HepG2 (cell line): Measurements from ENCODE around the gene CGB3. TPM values are rescaled to one million over a fixed set of nuclear protein-coding genes. Genes with fewer than 3 reads are reported as not detected.

Experiments
- ARID3A ChIP-seq: IDR thresholded peaks from 2 replicates; pipeline ENCODE4 v1.6.1; 2012; ENCODE audit warnings: low read depth, low read length, improper control_type of control experiment
- BCL6 ChIP-seq: IDR thresholded peaks from 2 replicates; pipeline ENCODE4 v1.6.1; 2016; ENCODE audit warnings: missing genetic modification reagents, missing compliant biosample characterization
- BRF2 ChIP-seq: sonication (generic); formaldehyde crosslinking; IDR thresholded peaks from 2 replicates; pipeline ENCODE4 v1.8.1; 2022; ENCODE audit warnings: mild to moderate bottlenecking, missing genetic modification reagents
- EZH2 ChIP-seq: conservative IDR thresholded peaks from 2 replicates; pipeline ENCODE4 v1.6.1; 2012; ENCODE audit warnings: mild to moderate bottlenecking, low read depth, low read length, moderate library complexity
- GABPA ChIP-seq, 2 experiments: IDR thresholded peaks; 2 replicates each; pipeline ENCODE4 v1.6.1; 2011 to 2016; ENCODE audit warnings: low read depth in 2 of 2, low read length in 1 of 2, missing biosample characterization in 1 of 2, missing genetic modification characterization in 1 of 2
- GPN1 ChIP-seq: sonication (generic); formaldehyde crosslinking; IDR thresholded peaks from 2 replicates; pipeline ENCODE4 v1.5.1; 2020; ENCODE audit warnings: missing genetic modification reagents, borderline replicate concordance
- GTF2F1 ChIP-seq: fragments of 150-350 bp; IDR thresholded peaks from 2 replicates; pipeline ENCODE4 v1.6.1; 2014; ENCODE audit warnings: low read length
- HOXA9 ChIP-seq: sonication (generic); formaldehyde crosslinking; IDR thresholded peaks from 2 replicates; pipeline ENCODE4 v1.8.1; 2022; ENCODE audit warnings: missing genetic modification reagents, mild to moderate bottlenecking, moderate library complexity, borderline replicate concordance
- MYC ChIP-seq: sonication (generic); formaldehyde crosslinking; IDR thresholded peaks from 2 replicates; pipeline ENCODE4 v1.9.0; 2021; ENCODE audit warnings: missing genetic modification reagents, borderline replicate concordance
- MYNN ChIP-seq: sonication (generic); formaldehyde crosslinking; IDR thresholded peaks from 2 replicates; pipeline ENCODE4 v1.4.0; 2020; ENCODE audit warnings: mild to moderate bottlenecking, low read depth, missing genetic modification reagents
- RFX1 ChIP-seq: fragments of 450-650 bp; IDR thresholded peaks from 2 replicates; pipeline ENCODE4 v1.6.1; 2017
- SATB2 ChIP-seq: sonication (generic); formaldehyde crosslinking; IDR thresholded peaks from 2 replicates; pipeline ENCODE4 v1.5.0; 2020; ENCODE audit warnings: missing genetic modification reagents
- TAF15 ChIP-seq: fragments of 200-400 bp; formaldehyde crosslinking; IDR thresholded peaks from one replicate; pipeline ENCODE4 v1.6.1; 2018; ENCODE audit warnings: mild to moderate bottlenecking, low read depth, low read length; ENCODE audit not compliant: poor library complexity, severe bottlenecking
- ZBTB44 ChIP-seq: sonication (generic); formaldehyde crosslinking; IDR thresholded peaks from 2 replicates; pipeline ENCODE4 v1.4.0; 2020; ENCODE audit warnings: missing genetic modification reagents
- ZNF605 ChIP-seq: sonication (generic); formaldehyde crosslinking; IDR thresholded peaks from 2 replicates; pipeline ENCODE4 v1.8.0; 2022; ENCODE audit warnings: mild to moderate bottlenecking, missing genetic modification reagents
- polyA plus RNA-seq, 8 experiments: library from polyadenylated mRNA; depleted of rRNA in 3 of 8; stranded (reverse) in 7 of 8; unstranded in 1 of 8; fragments of >200 nt; fragmentation: Illumina TruSeq in 4 of 8; extraction: Trizol in 4 of 8; gene quantifications; 2 replicates each; pipeline versions ENCODE4 v1.2.1 to v1.2.3, GENCODE V29; 2011 to 2016; ENCODE audit warnings: low read depth in 4 of 8, missing spikeins in 1 of 8, mixed read lengths in 1 of 8; ENCODE audit not compliant: insufficient read depth in 1 of 8
- total RNA-seq, 5 experiments: library from RNA; depleted of rRNA; stranded (reverse); fragments of >200 nt; fragmentation: Illumina TruSeq; extraction: Trizol; gene quantifications; 2 replicates each; pipeline ENCODE4 v1.2.3, GENCODE V29; 2016; ENCODE audit warnings: low read depth in 1 of 5
- TF ChIP-seq, protein P1 (sequence below): sonication (generic); formaldehyde crosslinking; IDR thresholded peaks from 2 replicates; pipeline ENCODE4 v1.4.0; 2020; ENCODE audit warnings: missing genetic modification reagents, borderline replicate concordance
- TF ChIP-seq, protein P2 (sequence below): IDR thresholded peaks from 2 replicates; pipeline ENCODE4 v1.6.1; 2016; ENCODE audit warnings: missing compliant biosample characterization, missing genetic modification reagents, borderline replicate concordance
- TF ChIP-seq, protein P3 (sequence below): sonication (generic); formaldehyde crosslinking; IDR thresholded peaks from 2 replicates; pipeline ENCODE4 v1.4.0; 2020; ENCODE audit warnings: missing genetic modification reagents, mild to moderate bottlenecking, borderline replicate concordance
- TF ChIP-seq, protein P4 (sequence below): sonication (generic); formaldehyde crosslinking; IDR thresholded peaks from 2 replicates; pipeline ENCODE4 v1.4.0; 2020; ENCODE audit warnings: low read depth, mild to moderate bottlenecking, missing genetic modification reagents

Gene CGB3
- total and polyA plus RNA-seq, 2 of the 13 experiments (the other 11 are each of a cell fraction or from before 2014, with no cell fraction given), result not detected

- TF ChIP-seq BRF2 (CRISPR knock-in tag), result 0 out of 2 replicates have a peak, but pooled peaks have one; percentile 10
- TF ChIP-seq TAF15, result peak; percentile 74
- TF ChIP-seq MYC, result peak; percentile 52; the same call in 1 of the 2 replicates
- no peak for TF ChIP-seq MYNN
- TF ChIP-seq, protein P1, sequence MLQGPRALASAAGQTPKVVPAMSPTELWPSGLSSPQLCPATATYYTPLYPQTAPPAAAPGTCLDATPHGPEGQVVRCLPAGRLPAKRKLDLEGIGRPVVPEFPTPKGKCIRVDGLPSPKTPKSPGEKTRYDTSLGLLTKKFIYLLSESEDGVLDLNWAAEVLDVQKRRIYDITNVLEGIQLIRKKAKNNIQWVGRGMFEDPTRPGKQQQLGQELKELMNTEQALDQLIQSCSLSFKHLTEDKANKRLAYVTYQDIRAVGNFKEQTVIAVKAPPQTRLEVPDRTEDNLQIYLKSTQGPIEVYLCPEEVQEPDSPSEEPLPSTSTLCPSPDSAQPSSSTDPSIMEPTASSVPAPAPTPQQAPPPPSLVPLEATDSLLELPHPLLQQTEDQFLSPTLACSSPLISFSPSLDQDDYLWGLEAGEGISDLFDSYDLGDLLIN (CRISPR knock-in tag), result 0 out of 2 replicates have a peak, but pooled peaks have one; percentile 15
- TF ChIP-seq RFX1, result no peak
- TF ChIP-seq, protein P2, sequence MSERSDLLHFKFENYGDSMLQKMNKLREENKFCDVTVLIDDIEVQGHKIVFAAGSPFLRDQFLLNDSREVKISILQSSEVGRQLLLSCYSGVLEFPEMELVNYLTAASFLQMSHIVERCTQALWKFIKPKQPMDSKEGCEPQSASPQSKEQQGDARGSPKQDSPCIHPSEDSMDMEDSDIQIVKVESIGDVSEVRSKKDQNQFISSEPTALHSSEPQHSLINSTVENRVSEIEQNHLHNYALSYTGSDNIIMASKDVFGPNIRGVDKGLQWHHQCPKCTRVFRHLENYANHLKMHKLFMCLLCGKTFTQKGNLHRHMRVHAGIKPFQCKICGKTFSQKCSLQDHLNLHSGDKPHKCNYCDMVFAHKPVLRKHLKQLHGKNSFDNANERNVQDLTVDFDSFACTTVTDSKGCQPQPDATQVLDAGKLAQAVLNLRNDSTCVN, result no peak; the same call in 1 of the 2 replicates
- 0 out of 2 replicates have a peak, but pooled peaks have one; percentile 38 for TF ChIP-seq ZBTB44 (CRISPR knock-in tag)
- TF ChIP-seq HOXA9 (CRISPR knock-in tag), result no peak
- TF ChIP-seq, protein P3, sequence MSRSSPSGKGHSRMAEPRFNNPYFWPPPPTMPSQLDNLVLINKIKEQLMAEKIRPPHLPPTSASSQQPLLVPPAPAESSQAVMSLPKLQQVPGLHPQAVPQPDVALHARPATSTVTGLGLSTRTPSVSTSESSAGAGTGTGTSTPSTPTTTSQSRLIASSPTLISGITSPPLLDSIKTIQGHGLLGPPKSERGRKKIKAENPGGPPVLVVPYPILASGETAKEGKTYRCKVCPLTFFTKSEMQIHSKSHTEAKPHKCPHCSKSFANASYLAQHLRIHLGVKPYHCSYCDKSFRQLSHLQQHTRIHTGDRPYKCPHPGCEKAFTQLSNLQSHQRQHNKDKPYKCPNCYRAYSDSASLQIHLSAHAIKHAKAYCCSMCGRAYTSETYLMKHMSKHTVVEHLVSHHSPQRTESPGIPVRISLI, result no peak
- no peak for TF ChIP-seq EZH2
- no peak for TF ChIP-seq GTF2F1
- TF ChIP-seq GPN1, result no peak
- TF ChIP-seq GABPA (IDR thresholded peaks at IDR 0.05; ENCODE audit: low read depth, low read length), result peak; percentile 92
- TF ChIP-seq GABPA (CRISPR knock-in tag; IDR thresholded peaks at IDR 0.05; ENCODE audit: low read depth), result peak; percentile 98
- TF ChIP-seq SATB2 (CRISPR knock-in tag), result no peak
- peak; percentile 76 for TF ChIP-seq ZNF605 (CRISPR knock-in tag)
- TF ChIP-seq, protein P4, sequence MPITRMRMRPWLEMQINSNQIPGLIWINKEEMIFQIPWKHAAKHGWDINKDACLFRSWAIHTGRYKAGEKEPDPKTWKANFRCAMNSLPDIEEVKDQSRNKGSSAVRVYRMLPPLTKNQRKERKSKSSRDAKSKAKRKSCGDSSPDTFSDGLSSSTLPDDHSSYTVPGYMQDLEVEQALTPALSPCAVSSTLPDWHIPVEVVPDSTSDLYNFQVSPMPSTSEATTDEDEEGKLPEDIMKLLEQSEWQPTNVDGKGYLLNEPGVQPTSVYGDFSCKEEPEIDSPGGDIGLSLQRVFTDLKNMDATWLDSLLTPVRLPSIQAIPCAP, result no peak
- peak; percentile 26 for TF ChIP-seq BCL6
- no peak; the same call in 1 of the 2 replicates for TF ChIP-seq ARID3A
Measured at GRCh38 chr19:48993175-48994034, 30.7 kb downstream of the CGB3 start, which contains the start of the genes GYS1 and RUVBL2 (continued).
